Activated CD8-positive, alpha-beta memory T cell treated with anti-CD3 and anti-CD28 coated beads, Interleukin-2, amount 50 U/mL, for 24 hours (primary cell): ENCODE data around the gene VAV2.

Experiments used
- DNase-seq: peaks from one replicate; pipeline ENCODE4 v3.0.0-alpha.2; 2020; ENCODE audit errors: extremely low read depth

VAV2 gene

DNA sequence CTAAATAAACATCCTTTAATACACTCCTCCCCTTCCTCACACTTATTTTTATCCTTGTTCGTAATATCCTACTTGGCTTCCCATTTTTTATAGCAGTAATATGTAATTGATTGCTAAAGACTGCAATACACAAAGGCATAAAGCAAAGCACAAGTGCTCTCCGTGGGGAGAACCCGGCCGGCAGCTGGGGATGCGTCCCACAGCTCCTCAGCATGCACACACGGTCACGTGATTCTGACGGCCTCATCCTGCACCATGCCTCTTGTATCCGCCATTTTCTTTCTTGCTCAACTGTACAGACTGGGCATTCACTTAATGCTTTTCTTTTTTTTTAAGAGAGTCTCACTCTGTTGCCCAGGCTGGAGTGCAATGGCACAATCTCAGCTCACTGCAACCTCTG lies 36.0 kb upstream of the VAV2 start:
- DNase-seq = no peak

- no peak for DNase-seq
Measured at GRCh38 chr9:134027561-134027960, 35.4 kb upstream of the VAV2 start.

DNA sequence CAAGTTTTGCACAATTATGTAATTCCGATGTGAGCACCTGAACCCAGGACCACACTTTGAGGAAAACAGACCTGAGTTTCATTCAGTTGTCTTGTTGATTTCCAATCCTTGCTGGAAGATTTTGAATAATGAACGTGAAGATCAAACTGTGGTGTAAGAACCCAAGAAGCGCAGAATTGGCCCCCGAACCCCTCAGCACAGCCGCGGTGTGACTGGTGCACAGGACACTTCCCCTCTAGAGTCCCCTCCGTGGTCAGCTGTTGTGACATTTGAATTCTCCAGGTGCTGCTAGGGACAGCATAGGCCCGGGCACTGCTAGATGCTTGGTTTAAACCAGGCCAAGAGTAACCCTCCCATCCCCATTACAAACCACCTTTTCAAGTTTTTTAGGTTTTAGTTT lies 34.9 kb upstream of the VAV2 start:
- DNase-seq = no peak

DNA sequence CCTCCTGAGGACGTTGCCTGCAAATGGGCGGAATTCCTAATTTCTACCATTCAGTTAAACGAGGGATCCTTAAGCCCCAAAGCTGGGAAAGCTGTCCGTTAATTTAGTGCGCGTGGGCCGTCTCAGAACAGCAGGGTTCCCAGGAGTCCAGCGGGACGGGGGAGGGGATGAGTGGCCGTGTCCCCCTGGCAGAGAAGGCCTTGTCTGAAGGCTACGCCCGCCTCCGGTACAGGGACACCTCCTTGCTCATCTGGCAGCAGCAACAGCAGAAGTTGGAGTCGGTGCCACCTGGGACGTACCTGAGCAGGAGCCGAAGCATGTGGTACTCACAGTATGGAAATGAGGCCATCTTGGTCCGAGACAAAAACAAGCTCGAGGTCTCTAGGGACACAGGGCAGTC lies 34.5 kb upstream of the VAV2 start:
- no peak for DNase-seq

DNA sequence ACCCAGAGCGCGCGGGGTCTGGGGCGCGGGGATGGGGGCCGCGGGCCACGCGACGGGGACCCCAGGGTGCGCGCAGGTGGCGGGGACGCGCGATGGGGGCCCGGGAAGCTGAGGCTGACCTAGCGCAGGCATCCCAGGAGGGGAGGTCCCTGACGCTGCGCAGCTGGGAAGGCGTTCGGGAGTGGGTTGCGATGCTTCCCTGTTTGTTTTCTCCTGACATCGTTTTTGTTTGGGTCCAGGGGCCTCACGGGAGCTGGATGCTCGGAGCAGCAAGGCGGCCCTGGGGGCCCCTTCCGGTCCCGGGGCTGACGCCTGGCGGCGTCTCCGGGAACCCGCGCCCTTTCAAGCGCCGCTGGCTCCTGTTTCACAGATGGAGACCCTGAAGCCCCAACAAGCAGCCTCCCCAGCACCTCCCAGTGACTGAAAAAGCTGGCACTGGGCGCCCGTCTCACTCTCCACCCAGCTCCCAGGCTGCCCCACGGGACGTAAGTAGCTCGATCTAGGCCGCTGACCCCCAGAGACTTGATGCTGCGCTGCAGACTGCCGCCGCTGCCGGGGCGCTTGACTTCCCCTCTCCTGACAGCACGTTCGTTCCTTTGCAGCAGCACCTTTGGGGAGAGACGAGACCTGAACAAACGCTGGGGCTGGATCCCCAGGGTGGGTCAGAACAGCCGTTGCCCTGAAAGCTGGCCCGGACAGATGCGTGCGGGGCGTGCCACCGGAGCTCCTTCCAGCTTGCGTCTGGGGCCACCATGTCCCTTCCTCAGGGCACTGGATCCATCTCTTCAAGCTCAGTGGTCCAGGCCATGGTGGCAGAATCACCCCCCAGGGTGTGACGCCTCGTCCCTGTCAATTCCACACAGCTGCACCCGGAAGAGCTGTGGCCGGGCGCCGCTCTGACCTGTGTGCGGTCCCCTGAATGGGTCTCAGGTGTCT lies 33.8 kb upstream of the VAV2 start:
- no peak for DNase-seq

DNA sequence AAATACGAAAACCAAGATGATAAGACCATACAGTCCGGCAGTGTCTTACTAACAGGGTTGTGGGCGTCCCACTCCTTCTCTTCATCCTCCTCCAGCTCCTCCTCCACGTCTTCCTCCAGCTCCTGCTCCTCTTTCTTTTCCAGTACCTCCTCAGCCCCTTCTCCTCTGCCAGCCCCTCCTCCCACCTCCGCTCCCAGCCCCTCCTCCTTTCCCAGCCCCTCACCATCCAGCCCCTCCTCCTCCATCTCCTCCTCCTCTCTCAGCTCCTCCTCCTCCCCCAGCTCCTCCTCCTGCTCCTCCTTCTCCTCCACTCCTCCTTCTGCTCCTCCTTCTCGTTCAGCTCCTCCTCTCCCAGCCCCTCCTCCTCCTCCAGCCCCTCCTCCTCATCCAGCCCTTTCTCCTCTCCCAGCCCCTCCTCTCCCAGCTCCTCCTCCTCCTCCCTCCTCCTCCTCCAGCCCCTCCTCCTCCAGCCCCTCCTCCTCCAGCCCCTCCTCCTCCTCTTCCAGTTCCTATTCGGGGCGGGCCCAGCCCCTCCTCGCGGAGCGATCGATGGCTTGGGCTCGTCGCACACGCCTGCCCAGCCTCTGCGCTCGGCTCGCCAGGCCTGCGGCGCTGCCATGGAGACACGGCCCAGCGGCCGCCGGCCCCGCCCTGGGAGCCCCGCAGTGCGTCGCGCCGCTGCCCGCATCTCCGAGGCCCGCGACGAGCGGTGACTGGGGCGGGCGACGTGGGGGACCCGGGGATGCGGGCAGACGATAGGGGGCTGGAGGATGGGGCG lies 32.9 kb upstream of the VAV2 start, which contains the start of gene BRD3OS:
Gene BRD3OS, plus strand, starts transcription at position 654 of the 778 bp plus-strand sequence. CDS start 1,267 bp downstream, outside the sequence.
- DNase-seq = peak; percentile 67

DNA sequence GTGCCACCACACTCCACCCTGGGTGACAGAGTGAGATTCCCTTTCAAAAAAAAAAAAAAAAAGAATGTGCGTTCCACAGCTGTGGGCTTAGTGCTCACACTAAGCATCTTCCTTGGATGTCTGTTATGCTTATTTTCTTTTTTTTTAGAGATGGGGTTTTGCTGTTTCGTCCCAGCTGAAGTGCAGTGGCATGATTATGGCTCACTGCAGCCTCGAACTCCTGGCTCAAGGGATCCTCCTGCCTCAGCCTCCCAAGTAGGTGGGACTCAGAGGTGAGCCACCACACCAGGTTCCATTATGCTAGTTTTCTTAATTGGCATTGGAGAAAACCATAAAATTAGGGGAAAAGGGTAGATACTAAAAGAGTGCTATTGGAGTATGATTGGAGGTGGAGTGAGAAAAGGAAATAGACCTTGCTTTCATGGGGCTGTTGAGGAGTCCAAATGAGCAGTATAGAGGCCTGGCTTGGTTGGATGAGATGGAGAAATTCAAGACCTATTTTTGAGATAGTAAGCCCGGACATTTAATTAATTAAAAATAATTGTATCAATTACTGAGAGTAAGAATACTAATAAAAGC lies 32.2 kb upstream of the VAV2 start:
- DNase-seq = no peak

DNA sequence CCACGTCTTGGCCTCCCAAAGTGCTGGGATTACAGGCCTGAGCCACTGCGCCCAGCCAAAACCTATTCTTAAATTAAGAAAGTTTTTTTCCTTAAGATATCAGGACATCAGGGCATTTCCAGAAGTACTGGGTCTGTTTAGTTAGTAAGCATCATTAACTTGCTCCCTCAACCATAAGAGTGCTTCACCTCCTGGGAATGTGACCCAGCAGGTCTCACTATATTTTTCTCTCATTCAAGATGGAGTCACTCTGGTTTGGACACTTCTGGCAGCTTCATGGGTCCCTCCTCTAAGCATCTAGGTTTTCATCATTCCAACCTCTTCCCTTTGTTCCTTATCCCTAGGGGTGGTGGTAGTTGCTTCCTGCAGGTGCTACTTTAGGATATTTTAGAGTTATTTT lies 22.8 kb upstream of the VAV2 start:
- DNase-seq = no peak

DNA sequence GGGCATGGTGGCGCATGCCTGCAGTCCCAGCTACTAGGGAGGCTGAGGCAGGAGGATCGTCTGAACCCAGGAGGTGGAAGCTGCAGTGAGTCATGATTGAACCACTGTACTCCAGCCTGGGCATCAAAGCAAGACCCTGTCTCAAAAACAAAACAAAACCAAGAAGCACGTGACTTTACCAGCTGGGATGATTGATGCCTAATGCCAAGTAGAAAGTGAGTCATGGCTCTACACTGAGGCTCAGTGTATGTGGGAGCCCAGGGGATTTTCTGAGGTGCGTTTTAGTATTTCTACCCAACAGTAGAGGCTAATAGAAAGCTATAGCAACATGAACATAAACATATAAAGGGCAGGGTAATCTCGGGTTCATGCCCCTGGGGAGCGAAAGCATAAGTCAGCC lies 19.3 kb upstream of the VAV2 start:
- no peak for DNase-seq

GRCh38 chr9:134010310-134011173 lies 18.4 kb upstream of the VAV2 start:
- DNase-seq = no peak

DNA sequence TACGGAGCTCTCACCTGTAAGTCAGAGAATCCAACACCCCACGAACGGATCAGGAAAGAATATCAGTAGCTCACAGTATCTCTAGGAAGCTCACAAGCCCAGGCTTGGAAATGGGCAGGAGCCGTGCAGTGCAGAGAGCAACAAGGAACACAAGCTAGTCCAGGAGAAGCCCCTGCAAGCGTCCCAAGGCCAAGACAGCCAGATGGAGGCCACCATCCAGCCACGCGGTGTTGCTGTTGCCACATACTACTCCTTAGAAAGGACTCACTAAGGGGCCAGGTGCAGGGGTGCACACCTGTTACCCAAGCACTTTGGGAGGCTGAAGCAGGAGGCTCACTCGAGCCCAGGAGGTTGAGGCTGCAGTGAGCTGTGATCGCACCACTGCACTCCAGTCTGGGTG lies 15.4 kb upstream of the VAV2 start:
- no peak for DNase-seq

- no peak for DNase-seq
Measured at GRCh38 chr9:134007150-134007549, 15.0 kb upstream of the VAV2 start.

DNA sequence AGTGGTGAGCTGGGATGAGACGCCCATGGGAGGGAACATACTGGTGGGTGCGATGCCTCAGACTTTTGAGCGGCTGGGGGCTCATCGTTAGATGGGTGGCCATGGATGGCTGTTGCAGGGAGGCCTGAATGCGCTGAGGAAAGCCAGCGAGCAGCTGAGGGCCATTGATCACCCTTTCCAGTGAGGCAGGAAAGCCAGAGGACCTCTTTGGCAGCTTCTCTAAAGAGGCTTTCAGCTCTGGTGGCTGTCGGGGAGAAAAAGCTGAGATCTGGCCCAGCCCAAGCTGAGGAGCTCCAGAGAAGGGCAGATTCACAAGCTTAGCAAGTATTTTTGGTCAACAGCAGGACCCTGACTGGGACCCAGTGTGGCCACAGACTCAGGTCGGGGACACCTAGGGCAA lies 13.3 kb upstream of the VAV2 start:
- DNase-seq = no peak

DNA sequence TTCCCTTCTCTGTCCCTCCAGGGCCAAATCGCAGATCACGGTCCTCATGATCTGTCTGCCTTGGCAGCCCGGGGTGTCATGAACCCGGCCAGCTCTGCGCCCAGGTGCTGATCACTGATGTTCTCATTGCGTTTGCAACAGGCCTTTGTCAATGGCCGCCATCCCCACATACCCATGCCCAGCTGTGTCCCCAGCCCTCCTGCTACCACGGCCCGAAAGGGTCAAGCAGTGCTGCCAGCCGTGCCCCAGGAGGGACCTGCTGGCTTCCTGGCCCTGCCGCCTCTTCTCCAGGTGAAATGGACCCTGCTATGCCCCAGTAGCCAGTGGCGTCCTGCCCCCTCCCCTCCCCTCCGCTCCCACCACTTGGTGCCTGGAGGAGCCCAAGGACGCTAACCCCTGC lies 12.8 kb upstream of the VAV2 start:
- no peak for DNase-seq

GRCh38 chr9:134004131-134004873 lies 12.2 kb upstream of the VAV2 start:
- no peak for DNase-seq

DNA sequence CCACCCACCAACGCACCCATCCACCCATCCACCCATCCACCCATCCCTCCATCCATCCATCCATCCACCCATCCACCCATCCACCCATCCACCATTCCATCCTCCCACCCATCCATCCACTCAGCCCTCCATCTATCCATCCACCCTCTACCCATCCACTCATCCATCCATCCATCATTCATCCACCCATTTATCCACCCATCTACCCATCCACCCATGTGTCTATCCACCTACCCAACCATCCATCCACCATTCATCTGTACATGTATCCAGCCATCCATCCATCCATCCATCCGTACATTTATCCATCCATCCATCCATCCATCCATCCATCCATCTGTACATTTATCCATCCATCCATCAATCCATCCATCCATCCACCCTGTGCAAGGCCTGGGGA lies 11.1 kb upstream of the VAV2 start:
- no peak for DNase-seq

DNA sequence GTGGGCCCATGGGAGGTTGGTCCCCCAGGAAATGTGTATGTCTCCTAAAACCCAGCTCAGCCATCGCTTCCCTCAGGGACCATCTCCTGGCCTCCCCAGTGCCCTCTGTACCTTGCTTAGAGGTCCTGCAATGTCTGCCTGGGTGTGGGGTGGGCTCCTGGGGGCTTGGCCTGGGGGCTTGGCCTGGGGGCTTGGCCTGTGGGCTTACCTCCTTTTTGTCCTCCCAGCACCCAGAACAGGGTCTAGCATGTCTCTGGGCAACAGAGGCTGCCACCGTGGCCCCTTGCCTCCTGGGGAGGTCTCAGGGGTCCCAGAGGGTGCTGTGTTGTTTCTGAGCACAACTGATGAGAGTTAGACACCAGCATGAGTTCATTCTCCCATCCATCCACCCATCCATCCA lies 10.7 kb upstream of the VAV2 start:
- DNase-seq = no peak

DNA sequence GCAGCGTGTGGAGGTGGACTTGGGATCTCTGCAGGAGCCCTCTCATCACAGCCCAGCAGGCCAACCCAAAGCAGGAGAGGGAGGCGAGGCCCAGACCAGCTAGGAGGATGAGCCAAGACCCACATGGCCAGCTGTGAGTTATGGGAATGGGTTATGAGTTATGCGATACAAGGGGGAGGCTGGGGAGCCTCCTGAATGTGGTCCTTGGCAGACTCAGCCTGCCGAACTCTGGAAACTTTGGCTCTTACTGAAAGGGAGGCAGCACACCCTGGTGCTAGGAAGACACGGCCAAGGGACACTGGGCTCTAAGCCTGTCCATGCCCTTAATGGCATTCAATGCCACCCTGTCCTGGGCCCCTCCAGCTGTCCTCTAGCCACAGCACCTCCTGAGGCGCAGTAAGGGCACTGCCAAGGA lies 7.7 kb upstream of the VAV2 start:
- no peak for DNase-seq

DNA sequence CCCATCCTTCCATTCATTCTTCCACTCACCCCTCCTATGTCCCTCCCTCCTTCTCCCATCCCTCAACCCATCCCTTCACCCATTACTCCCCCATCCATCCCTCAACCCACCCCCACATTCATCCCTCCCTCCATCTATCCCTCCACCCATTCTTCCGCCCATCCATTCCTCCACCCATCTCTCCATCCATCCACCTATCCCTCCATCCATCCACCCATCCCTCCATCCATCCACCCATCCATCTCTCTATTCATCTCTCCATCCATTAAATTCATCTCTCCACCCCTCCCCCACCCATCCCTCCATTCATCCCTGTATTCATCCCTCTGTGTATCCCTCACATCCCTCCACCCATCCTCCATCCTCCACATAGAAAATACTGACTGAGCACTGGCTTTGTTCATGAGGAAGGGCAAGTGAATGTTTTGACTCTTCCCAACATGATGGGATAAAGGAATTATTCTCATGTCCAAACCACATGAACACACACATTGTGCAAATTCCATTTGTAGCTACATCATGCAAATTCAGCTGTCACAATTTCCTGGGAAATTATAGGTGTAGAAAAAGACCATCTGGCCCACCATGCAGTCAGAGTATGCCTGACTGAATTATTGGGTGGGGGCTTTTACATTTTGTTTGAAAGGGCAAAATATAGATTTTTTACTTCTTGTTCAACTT lies 6.9 kb upstream of the VAV2 start:
- no peak for DNase-seq

- no peak for DNase-seq
Measured at GRCh38 chr9:133997584-133997983, 5.5 kb upstream of the VAV2 start.
